GM13977 (cell line): ENCODE measurements around the gene ARID5A.

ENCODE experiments used
- DNase-seq: peaks from one replicate; pipeline ENCODE4 v3.0.0; 2012; ENCODE audit warnings: low spot score
- CTCF ChIP-seq: IDR thresholded peaks from 2 replicates; pipeline ENCODE4 v1.5.1; 2012; ENCODE audit warnings: mild to moderate bottlenecking, control low read depth; ENCODE audit not compliant: insufficient read depth; ENCODE audit errors: extremely low read depth, missing control alignments
- in situ Hi-C: fragments of 300-500 bp; cut with MboI; formaldehyde crosslinking; loops from one replicate; pipeline ENCODE4 v1.12.0; 2022; ENCODE audit warnings: low sequenced_read_pairs, low pct_unique_long_range_greater_than_20kb, mixed read lengths, inconsistent platforms; ENCODE audit not compliant: unreplicated experiment

Gene ARID5A

GRCh38 chr2:96530474-96531357 is 5.8 kb upstream of the ARID5A start:
- in situ Hi-C loops: no loop called here
- no peak for DNase-seq
- no peak for TF ChIP-seq CTCF

DNA sequence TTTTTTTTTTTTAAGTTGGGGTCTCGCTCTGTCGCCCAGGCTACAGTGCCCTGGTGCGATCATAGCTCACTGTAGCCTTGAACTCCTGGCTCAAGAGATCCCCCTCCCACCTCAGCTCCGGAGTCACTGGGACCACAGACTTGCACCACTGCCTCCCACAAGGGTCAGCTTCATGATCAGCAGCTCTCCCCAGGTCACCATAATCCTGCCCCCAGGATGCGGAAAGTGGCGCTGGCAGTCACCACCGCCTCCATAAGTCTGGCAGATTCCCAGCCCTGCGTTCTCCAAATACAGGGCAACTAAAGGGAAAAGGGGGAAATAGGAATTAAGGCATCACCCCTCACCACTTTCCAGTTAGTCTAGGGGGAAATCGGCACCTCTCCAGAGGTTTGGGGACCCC is 5.2 kb upstream of the ARID5A start:
- DNase-seq: no peak
- in situ Hi-C loops: no loop called here
- TF ChIP-seq CTCF: no peak

DNA sequence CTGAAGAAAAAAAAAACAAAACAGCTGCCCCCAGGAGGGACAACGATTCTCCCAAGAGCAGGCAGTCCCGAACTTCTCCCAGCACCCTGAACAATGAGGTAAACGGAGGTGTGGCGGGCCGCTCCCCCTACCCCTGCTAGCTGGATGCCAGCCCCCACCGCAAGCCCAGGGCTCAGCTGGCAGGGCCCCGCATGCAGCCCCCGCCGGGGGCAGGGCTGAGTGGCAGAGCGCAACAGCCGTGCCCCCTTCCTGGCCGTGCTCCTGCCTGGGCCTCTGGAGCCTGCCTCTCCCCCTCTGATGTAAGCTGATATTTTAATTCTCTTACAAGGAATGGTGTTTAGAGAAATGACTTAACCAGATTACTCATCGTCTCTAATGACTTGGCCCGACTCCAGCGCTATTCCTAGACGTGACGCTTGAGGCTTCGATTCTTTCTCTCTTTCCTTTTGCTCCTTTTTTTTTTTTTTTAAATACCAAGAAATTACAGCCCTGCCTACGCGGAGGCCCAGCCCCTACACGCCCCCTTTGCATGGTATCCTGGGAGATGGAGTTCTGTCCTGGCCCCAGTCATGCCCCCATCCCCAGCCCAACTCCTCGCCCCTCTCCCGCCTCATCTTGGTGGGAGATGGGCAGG is 4.6 kb upstream of the ARID5A start:
- in situ Hi-C loops: no loop called here
- TF ChIP-seq CTCF: no peak
- peak; percentile 86 for DNase-seq

- in situ Hi-C loops: no loop called here
- no peak for TF ChIP-seq CTCF
- DNase-seq: no peak
Measured at GRCh38 chr2:96532641-96533291, 3.8 kb upstream of the ARID5A start.

- in situ Hi-C loops: no loop called here
- DNase-seq: no peak
- no peak for TF ChIP-seq CTCF
Measured at GRCh38 chr2:96533292-96534073, 3.1 kb upstream of the ARID5A start.

DNA sequence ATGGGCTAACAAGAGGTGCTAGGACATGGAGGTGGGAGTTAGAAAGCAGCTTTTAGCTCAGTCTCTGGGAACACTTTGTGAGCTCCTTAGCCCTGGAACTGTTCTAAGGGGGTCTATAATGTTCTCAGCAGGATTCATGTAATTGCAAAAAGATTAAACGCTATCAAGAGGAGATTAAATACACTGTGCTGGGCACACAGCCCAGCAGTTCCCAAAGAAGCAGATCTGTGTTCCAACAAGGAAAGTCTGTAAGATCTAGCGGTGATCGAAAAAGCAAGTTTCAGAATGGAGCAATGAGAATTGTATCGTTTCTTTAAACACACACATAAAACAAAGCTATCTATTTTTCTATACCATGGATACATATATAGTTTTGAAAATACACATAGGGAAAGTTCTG is 2.4 kb upstream of the ARID5A start:
- in situ Hi-C loops: no loop called here
- DNase-seq: no peak
- TF ChIP-seq CTCF: no peak
